ENCODE results near the gene EMILIN2.

- no peak for TF ChIP-seq EZH2 (IDR thresholded peaks at IDR 0.05; ENCODE audit: borderline replicate concordance, low read length)
- no peak for TF ChIP-seq CTCF (IDR thresholded peaks at IDR 0.05; ENCODE audit: low read length)
Observed at GRCh38 chr18:2919600-2919999, 72.8 kb downstream of the EMILIN2 start.

All from OCI-LY1 (cell line).